Keratinocyte (primary cell): Measurements from ENCODE around the gene GPR39. TPM values are rescaled to one million over a fixed set of nuclear protein-coding genes. Genes with fewer than 3 reads are reported as not detected.

ENCODE experiments used
- DNase-seq: peaks from one replicate; pipeline ENCODE4 v3.0.0-alpha.2; 2011; ENCODE audit warnings: low read depth, missing footprints, low spot score
- FAIRE-seq: peaks from 2 replicates; lab custom pipeline; 2011; peaks lifted over from hg19 to GRCh38; lab: Jason Lieb, UNC
- H2AFZ ChIP-seq: 2 replicates; pipeline ENCODE4 v1.6.0; 2012; ENCODE audit warnings: low read length, control low read depth, inconsistent platforms; ENCODE audit not compliant: control insufficient read depth
- H3K27ac ChIP-seq: 2 replicates; pipeline ENCODE4 v1.5.1; 2011; ENCODE audit warnings: low read length; ENCODE audit not compliant: control insufficient read depth, insufficient read depth
- H3K27me3 ChIP-seq: 3 replicates; pipeline ENCODE4 v1.6.0; 2011; ENCODE audit warnings: low read length; ENCODE audit not compliant: control insufficient read depth, insufficient read depth; ENCODE audit errors: extremely low read depth
- H3K36me3 ChIP-seq, 2 experiments: 2 replicates in 1 of 2; 3 replicates in 1 of 2; pipeline ENCODE4 v1.5.1; 2011; ENCODE audit warnings: low read length in 2 of 2, mild to moderate bottlenecking in 1 of 2; ENCODE audit not compliant: control insufficient read depth in 2 of 2, insufficient read depth in 2 of 2; ENCODE audit errors: extremely low read depth in 1 of 2
- H3K4me1 ChIP-seq: 3 replicates; pipeline ENCODE4 v1.5.1; 2011; ENCODE audit warnings: low read length; ENCODE audit not compliant: control insufficient read depth, insufficient read depth; ENCODE audit errors: extremely low read depth
- H3K4me2 ChIP-seq: 3 replicates; pipeline ENCODE4 v1.6.0; 2011; ENCODE audit warnings: low read depth, low read length; ENCODE audit not compliant: control insufficient read depth, insufficient read depth; ENCODE audit errors: extremely low read depth
- H3K4me3 ChIP-seq, 3 experiments: fragments of 200-600 bp in 1 of 3; sonication (generic) in 1 of 3; 2 replicates in 2 of 3; 3 replicates in 1 of 3; pipeline ENCODE4 v1.5.1; 2011 to 2016; ENCODE audit warnings: low read length in 3 of 3, mild to moderate bottlenecking in 3 of 3, control low read depth in 2 of 3, inconsistent platforms in 1 of 3, low read depth in 1 of 3, mixed read lengths in 1 of 3, mixed run types in 1 of 3, moderate library complexity in 1 of 3; ENCODE audit not compliant: control insufficient read depth in 2 of 3, insufficient read depth in 2 of 3; ENCODE audit errors: extremely low read depth in 1 of 3
- H3K79me2 ChIP-seq: 2 replicates; pipeline ENCODE4 v1.6.0; 2012; ENCODE audit warnings: low read length; ENCODE audit not compliant: control insufficient read depth, insufficient read depth
- H3K9ac ChIP-seq: 3 replicates; pipeline ENCODE4 v1.6.0; 2011; ENCODE audit warnings: low read length; ENCODE audit not compliant: control insufficient read depth, insufficient read depth; ENCODE audit errors: extremely low read depth
- H3K9me1 ChIP-seq: 3 replicates; pipeline ENCODE4 v1.6.0; 2011; ENCODE audit warnings: low read length; ENCODE audit not compliant: control insufficient read depth, insufficient read depth; ENCODE audit errors: extremely low read depth
- H3K9me3 ChIP-seq: 2 replicates; pipeline ENCODE4 v1.5.1; 2012; ENCODE audit warnings: low read depth, low read length; ENCODE audit not compliant: control insufficient read depth
- H4K20me1 ChIP-seq: 3 replicates; pipeline ENCODE4 v1.6.0; 2011; ENCODE audit warnings: low read length; ENCODE audit not compliant: control insufficient read depth, insufficient read depth; ENCODE audit errors: extremely low read depth
- EZH2 ChIP-seq: IDR thresholded peaks from one replicate; pipeline ENCODE4 v1.6.1; 2012; ENCODE audit warnings: inconsistent platforms, mild to moderate bottlenecking, low read length, moderate library complexity
- dilution Hi-C: fragments of 300-500 bp; cut with MboI; formaldehyde crosslinking; loops from one replicate; pipeline ENCODE4 v1.7.0; 2020; ENCODE audit warnings: low sequenced_read_pairs; ENCODE audit not compliant: extremely low pct_ligation_motif_present
- polyA plus RNA-seq, 5 experiments: library from polyadenylated mRNA; depleted of rRNA in 3 of 5; stranded (reverse) in 3 of 5; stranded (forward) in 1 of 5; unstranded in 1 of 5; fragments of >200 nt; gene quantifications; 1 replicate in 1 of 5; 2 replicates in 3 of 5; 3 replicates in 1 of 5; pipeline versions ENCODE4 v1.2.1 to v1.2.3, GENCODE V29; 2011 to 2012; ENCODE audit warnings: missing spikeins in 2 of 5, low read depth in 1 of 5, low replicate concordance in 1 of 5
- TF ChIP-seq, protein P1 (sequence below), 3 experiments: IDR thresholded peaks in 1 of 3; conservative IDR thresholded peaks in 1 of 3; optimal IDR thresholded peaks in 1 of 3; 2 replicates in 2 of 3; 3 replicates in 1 of 3; pipeline versions ENCODE3 to v1.5.1; 2011; ENCODE audit warnings: low read length in 3 of 3, mild to moderate bottlenecking in 3 of 3, moderate library complexity in 2 of 3, control low read depth in 1 of 3, inconsistent platforms in 1 of 3; ENCODE audit not compliant: insufficient read depth in 2 of 3; ENCODE audit errors: extremely low read depth in 1 of 3

The GPR39 gene
- polyA plus RNA-seq, 1 donor (not counting 4 experiments of a cell fraction or from before 2014, with no cell fraction given) = 4.7 TPM

DNA sequence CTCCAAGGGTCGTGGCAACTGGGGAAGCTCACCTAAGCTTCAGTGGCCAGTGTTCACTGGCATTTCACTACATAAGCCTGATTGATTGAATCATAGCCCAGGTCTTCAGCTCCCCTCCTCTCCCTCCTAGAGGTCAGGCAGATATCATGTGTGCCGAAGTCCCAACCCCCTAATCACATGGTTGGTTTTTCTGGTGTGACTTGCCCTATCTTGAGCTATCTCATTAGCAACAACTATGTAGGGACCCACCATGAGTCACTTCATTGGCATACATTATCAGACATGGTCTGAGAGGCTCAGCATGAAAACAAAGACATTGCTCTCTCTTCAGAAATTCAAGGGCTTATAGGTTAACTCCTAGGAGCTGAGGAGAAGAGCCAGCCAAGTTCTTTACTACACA lies 176.6 kb downstream of the GPR39 start:
- peaks cover 5% of the 10 kb centered on the region for H3K4me1 ChIP-seq
- no peak for DNase-seq
- no peaks in the 10 kb centered on the region for H3K79me2 ChIP-seq
- H2AFZ ChIP-seq = no peak overlapping the region
- H3K4me3 ChIP-seq = no peak overlapping the region
- H3K4me2 ChIP-seq = no peak overlapping the region
- FAIRE-seq = no peak
- H3K9me1 ChIP-seq = no peaks in the 10 kb centered on the region
- H3K9me3 ChIP-seq = no peaks in the 10 kb centered on the region
- H3K27me3 ChIP-seq = no peaks in the 10 kb centered on the region
- H4K20me1 ChIP-seq = no peaks in the 10 kb centered on the region
- dilution Hi-C loops = no loop called here
- H3K36me3 ChIP-seq = no peaks in the 10 kb centered on the region
- H3K27ac ChIP-seq = no peak overlapping the region
- TF ChIP-seq, protein P1, sequence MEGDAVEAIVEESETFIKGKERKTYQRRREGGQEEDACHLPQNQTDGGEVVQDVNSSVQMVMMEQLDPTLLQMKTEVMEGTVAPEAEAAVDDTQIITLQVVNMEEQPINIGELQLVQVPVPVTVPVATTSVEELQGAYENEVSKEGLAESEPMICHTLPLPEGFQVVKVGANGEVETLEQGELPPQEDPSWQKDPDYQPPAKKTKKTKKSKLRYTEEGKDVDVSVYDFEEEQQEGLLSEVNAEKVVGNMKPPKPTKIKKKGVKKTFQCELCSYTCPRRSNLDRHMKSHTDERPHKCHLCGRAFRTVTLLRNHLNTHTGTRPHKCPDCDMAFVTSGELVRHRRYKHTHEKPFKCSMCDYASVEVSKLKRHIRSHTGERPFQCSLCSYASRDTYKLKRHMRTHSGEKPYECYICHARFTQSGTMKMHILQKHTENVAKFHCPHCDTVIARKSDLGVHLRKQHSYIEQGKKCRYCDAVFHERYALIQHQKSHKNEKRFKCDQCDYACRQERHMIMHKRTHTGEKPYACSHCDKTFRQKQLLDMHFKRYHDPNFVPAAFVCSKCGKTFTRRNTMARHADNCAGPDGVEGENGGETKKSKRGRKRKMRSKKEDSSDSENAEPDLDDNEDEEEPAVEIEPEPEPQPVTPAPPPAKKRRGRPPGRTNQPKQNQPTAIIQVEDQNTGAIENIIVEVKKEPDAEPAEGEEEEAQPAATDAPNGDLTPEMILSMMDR (optimal IDR thresholded peaks at IDR 0.05 in 1 of 3, IDR thresholded peaks at IDR 0.05 in 1 of 3, conservative IDR thresholded peaks at IDR 0.05 in 1 of 3; ENCODE audit: extremely low read depth in 1 of 3, insufficient read depth in 2 of 3, low read length in 3 of 3) = no peak
- no peak for TF ChIP-seq EZH2
- H3K9ac ChIP-seq = no peak overlapping the region

DNA sequence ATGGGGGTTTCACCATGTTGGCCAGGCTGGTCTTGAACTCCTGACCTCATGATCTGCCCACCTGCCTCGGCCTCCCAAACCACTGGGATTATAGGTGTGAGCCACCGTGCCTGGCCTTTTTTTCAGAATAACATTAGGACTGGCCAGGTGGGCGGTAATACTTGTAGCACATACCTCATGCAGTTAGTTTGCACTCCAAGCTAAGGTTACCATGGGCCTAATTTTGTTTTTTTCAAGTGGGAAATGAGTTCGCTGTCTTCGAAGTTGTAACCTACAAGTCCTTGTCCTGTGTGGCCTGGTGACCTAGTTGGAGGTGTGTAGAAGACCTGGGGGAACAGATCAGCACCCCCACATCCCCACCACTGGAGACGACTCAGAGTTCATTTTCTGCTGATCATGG lies 178.6 kb downstream of the GPR39 start:
- no peak overlapping the region for H2AFZ ChIP-seq
- H3K9ac ChIP-seq = no peak overlapping the region
- FAIRE-seq (no peak), DNase-seq (no peak)
- no peak overlapping the region for H3K27ac ChIP-seq
- H4K20me1 ChIP-seq = no peaks in the 10 kb centered on the region
- H3K9me3 ChIP-seq = no peaks in the 10 kb centered on the region
- no peak for TF ChIP-seq EZH2
- TF ChIP-seq, protein P1 (optimal IDR thresholded peaks at IDR 0.05 in 1 of 3, IDR thresholded peaks at IDR 0.05 in 1 of 3, conservative IDR thresholded peaks at IDR 0.05 in 1 of 3; ENCODE audit: extremely low read depth in 1 of 3, insufficient read depth in 2 of 3, low read length in 3 of 3) = no peak
- peaks cover 5% of the 10 kb centered on the region for H3K4me1 ChIP-seq
- no peak overlapping the region for H3K4me2 ChIP-seq
- no peaks in the 10 kb centered on the region for H3K27me3 ChIP-seq
- dilution Hi-C loops = no loop called here
- no peaks in the 10 kb centered on the region for H3K36me3 ChIP-seq
- H3K4me3 ChIP-seq = no peak overlapping the region
- no peaks in the 10 kb centered on the region for H3K9me1 ChIP-seq
- no peaks in the 10 kb centered on the region for H3K79me2 ChIP-seq
